Prostate gland (tissue), 2 donors: ENCODE data around the gene UBE2J1.

Source experiments
- POLR2A ChIP-seq: fragments of 450-650 bp; IDR thresholded peaks from one replicate; pipeline ENCODE4 v1.6.1; 2016; ENCODE audit warnings: antibody characterized with exemption, mild to moderate bottlenecking
- POLR2AphosphoS5 ChIP-seq: sonication (generic); formaldehyde crosslinking; IDR thresholded peaks from one replicate; pipeline ENCODE4 v1.6.1; 2017; ENCODE audit warnings: antibody characterized with exemption
- TF ChIP-seq, protein P1 (sequence below), 4 experiments: fragments of 200-600 bp in 2 of 4; fragments of 450-650 bp in 2 of 4; sonication (generic) in 2 of 4; IDR thresholded peaks; 1 replicate in 3 of 4; 2 replicates in 1 of 4; pipeline ENCODE4 v1.5.1; 2016 to 2019; ENCODE audit warnings: antibody characterized with exemption in 4 of 4, mild to moderate bottlenecking in 2 of 4, moderate library complexity in 2 of 4

DNA sequence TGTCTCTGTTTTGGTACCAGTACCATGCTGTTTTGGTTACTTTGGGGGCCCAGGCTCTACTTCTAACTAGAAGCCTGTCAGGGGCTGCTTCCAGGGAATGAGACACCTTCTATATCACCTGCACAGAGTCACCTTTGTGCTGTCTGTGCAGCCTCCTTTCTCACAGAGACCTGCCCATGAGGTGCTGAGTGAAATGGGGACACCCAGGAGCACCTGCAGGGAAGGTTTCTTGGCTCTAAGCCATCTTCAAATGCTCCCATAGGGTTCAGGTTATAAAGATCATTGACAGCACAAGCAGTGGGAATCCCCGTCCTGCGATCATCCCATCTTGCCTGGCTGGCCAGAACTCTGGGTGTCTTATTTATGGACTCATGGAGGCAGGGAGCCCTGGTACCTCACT lies 56.5 kb downstream of the UBE2J1 start:
- TF ChIP-seq POLR2A (no peak), POLR2AphosphoS5 (no peak)
- TF ChIP-seq, protein P1, sequence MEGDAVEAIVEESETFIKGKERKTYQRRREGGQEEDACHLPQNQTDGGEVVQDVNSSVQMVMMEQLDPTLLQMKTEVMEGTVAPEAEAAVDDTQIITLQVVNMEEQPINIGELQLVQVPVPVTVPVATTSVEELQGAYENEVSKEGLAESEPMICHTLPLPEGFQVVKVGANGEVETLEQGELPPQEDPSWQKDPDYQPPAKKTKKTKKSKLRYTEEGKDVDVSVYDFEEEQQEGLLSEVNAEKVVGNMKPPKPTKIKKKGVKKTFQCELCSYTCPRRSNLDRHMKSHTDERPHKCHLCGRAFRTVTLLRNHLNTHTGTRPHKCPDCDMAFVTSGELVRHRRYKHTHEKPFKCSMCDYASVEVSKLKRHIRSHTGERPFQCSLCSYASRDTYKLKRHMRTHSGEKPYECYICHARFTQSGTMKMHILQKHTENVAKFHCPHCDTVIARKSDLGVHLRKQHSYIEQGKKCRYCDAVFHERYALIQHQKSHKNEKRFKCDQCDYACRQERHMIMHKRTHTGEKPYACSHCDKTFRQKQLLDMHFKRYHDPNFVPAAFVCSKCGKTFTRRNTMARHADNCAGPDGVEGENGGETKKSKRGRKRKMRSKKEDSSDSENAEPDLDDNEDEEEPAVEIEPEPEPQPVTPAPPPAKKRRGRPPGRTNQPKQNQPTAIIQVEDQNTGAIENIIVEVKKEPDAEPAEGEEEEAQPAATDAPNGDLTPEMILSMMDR (IDR thresholded peaks at IDR 0.05) = no peak
